GM21825 (cell line): ENCODE results near the gene ABCA10.
"Not testable (repeated sequence)": the region's sequence is repeated elsewhere in the genome, so short reads cannot be mapped to it uniquely, and the experiment has no call there.

Source experiments
- ATAC-seq: cut with Tn5 transposase; IDR thresholded peaks from one replicate; pipeline ENCODE4 v1.9.1; 2021; ENCODE audit warnings: mild to moderate bottlenecking, moderate library complexity; ENCODE audit not compliant: unreplicated experiment

ABCA10 gene

DNA sequence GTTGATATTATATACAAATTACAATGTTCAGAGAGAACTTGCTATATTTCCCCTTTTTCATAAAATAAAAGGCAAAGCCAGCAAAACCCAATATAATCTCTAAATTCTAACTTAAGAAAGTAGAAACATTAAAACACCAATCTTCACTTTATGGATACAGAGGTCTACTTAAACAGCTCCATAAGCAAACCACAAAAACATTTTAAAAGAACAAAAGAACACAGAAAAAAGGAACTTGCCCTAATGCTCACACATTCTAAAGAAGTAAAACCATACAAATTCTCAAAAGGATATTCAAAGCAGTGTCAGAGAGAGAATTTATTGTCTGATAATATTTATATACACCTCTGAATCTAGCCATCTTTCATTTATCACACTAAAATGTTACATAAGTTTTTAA, 606 bp downstream of the ABCA10 start:
- no peak for ATAC-seq

DNA sequence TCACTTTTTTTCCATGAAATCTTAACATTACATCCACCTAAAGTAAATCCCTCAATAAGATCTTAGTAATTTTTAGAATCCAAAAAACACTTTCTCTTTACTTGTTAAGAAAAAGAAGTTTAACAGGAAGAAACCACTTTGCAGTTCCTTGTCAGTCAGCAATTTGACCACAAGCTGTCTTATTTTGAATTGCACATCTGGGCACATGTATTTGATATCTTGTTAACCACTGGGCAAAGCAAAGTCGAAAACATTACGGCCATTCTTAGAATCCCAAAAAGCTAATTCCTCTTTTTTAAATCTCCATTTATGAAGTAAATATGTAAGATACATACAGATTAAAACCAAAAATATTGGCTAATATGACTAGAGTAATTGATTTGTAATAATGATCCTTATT, 1.1 kb downstream of the ABCA10 start:
- ATAC-seq = no peak

DNA sequence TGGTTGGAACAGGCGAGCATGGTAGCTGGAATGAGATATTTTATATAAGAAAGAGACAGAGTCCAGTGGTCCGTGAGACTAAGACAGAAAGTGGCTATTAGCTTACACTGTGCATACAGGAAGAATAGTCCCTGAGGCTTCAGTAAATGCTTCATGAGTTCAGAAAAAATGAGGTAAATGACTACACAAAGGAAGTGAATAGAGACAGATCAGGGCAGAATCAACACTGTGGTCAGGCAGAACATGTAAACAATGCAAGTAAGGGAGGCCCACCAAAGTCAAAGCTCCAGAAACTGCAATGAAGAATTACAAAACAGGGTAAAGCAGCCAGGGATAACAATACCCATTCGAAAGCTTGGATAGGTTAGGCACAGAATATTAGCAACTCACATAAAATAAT, 4.8 kb downstream of the ABCA10 start:
- ATAC-seq = peak; percentile 87

DNA sequence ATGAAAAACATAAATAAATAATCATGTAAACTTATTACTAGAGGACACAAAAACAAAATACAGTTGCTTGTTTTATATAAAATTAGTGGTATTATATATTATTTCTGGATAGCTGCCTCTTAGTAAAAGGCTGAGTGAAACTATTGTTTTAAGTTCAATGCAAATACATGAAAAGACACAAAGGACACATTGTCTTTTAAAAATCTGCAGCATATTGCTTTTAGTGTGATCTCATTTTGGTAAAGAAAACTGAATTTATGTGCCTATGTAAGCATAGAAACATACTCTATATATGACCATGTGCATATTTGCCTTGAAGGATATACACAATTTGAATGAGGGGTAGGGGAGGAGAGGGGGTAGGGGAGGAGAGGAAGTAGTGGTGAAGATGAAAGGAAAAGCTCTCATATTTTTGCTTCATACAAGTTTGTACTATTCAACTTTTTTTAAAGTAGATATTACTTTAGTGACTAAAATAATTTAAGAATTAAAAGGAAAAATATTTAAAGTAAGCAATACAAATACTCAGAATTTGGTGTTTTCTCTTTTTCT, 5.8 kb downstream of the ABCA10 start:
- no peak for ATAC-seq

DNA sequence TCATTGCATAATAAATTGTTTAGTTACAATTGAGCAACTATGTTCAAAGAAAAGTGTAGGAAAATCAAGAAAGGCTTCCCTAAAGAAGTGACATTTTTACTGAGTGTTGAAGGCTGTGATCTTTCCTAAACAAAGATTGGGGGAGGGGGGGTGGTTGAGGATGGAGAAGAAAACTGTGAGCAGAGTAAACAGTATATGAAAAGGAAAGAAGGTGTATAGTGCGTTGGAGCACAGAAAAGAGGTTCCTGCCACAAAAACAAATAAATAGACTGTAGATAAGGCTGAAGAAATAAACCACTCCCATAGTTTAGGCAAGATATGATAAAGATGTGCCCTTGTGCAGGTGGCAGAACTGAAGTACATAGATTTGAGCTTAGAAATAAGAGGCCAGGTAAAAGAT, 8.5 kb downstream of the ABCA10 start:
- no peak for ATAC-seq

DNA sequence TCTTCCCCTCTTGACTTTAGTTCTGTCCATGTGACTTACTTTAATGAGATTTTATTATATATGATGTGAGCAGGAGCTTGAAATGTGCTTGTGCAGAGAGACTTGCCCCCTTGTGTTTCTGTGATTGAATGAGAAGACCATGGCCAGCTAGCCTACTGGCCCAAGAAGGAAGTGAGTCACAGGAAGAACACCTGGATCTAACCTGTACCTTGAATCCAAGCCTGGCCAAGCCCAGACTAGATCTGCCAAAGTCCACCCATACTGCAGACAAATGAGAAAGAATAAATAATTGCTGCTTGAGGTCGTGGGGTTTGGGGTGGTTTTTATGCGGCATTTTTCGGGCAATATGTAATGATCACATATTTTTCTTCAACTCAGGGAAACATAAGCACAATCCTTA, 9.6 kb downstream of the ABCA10 start:
- no peak for ATAC-seq

DNA sequence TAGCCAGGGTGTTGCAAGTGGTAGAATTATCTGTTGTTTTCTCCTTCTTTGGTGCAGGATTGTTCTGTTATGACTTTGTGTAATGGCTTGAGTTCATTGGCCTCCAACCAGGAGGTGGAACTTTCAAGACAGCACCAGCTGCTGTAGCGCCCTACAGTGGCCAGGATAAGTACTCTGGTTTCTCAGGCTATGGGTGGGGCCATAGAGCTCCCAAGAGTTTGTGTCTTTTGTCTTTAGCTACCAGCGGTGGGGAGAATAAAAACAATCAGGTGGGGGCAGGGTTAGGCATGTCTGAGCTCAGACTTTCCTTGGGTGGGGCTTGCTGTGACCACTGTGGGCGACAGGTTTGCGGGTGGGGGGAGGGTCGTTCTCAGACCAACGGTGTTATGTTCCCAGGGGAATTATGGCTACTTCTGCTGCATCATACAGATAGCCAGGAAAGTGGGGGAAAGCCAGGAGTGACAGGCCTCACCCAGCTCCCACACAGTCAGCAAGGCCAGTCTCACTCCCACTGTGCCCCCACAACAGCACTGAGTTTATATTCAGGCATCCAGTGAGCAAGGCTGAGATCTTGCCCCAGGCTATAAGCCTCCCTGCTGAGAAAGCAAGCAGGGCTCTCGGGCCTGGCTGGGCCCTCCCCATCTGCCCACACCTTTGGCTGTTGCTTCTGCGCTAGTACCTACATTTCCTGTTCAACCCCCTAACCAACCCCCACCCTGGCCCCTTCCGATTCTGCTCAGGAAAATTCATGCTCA, 15.4 kb downstream of the ABCA10 start:
- no peak for ATAC-seq

DNA sequence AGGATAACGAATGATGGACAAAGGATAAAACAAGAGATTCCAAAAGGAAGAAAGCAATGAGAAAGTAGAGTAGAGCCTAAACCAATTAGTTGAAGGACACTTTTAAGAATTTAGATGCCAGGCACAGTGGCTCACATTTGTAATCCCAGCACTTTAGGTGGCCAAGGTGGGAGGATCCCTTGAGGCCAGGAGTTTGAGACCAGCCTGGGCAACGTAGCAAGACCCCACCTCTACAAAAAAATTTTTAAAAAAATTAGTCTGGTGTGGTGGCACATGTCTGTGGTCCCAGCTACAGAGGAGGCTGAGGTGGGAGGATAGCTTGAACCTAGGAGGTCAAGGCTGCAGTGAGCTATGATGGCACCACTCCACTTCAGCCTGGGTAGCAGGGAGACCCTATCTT, 20.0 kb downstream of the ABCA10 start:
- no peak for ATAC-seq

DNA sequence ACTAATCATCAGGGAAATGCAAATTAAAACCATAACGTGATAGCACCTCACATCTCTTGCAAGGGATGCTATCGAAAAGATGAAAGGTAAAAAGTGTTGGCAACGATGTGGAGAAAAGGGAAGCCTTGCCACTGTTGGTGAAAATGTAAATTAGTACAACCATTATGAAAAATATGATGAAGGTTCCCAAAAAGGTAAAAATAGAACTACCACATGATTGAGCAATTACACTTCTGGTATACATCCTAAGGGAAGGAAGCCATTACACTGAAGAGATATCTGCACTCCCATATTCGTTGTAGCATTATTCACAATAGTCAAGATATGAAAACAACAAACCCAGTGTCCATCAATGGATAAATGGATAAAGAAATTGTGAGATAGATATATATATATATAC, 21.5 kb downstream of the ABCA10 start:
- ATAC-seq = no peak

DNA sequence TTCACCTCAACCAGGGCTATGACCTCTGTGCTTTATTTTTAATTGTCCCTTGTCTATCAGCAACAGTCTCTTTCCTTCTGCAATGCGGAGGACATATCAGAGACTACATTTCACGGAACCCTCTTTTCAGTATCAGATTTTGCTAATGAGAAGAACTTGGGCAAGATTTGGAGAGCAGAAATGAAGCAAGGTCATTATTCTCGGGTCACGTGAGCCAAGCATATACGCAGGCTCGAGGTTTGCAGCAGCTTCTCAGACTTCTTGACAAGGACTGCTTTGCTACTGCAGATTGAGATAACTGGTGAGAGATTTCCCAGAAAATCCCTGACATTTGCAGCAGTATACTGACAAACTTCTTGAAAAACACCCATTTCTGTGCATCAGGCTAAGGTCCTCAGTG, 30.4 kb downstream of the ABCA10 start:
- no peak for ATAC-seq

DNA sequence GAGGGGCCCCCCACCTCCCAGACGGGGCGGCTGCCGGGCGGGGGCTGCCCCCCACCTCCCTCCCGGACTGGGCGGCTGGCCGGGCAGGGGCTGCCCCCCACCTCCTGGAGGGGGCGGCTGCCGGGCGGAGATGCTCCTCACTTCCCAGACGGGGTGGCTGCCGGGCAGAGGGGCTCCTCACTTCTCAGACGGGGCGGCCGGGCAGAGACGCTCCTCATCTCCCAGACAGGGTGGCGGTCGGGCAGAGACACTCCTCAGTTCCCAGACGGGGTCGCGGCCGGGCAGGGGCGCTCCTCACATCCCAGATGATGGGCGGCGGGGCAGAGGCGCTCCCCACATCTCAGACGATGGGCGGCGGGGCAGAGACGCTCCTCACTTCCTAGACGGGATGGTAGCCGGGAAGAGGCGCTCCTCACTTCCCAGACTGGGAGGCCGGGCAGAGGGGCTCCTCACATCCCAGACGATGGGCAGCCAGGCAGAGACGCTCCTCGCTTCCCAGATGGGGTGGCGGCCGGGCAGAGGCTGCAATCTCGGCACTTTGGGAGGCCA, 32.4 kb downstream of the ABCA10 start:
- not testable (repeated sequence) for ATAC-seq

DNA sequence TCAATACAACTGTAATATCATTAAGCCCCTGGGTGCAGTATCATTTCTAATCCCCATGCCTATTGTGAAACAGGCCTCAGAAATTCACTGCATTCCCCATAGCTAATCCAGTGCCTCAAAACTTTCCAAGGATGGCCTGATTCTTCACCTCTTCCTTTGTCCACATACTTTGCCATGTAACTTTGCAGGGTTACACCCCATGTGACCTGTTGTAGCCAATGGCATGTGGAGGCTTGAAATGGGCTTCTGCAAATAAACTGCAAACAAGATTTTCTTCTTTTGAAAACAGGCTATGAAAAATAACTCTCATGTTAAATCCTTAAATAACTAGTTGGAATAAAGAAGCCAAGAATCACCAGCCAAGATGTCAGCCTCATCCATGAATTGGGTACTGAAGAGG, 35.9 kb downstream of the ABCA10 start:
- no peak for ATAC-seq

DNA sequence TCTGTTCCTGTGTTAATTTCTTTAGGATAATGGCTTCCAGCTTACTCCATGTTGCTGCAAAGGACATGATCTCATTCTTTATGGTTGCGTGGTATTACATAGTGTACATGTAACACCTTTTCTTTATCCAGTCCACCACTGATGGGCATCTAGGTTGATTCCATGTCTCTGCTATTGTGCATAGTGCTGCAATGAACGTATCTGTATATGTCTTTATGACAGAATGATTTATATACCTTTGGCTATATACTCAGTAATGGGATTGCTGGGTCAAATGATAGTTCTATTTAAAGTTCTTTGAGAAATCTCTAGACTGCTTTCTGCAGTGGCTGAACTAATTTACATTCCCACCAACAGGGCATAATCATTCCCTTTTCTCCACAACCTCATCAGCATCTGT, 39.8 kb downstream of the ABCA10 start:
- ATAC-seq = no peak

DNA sequence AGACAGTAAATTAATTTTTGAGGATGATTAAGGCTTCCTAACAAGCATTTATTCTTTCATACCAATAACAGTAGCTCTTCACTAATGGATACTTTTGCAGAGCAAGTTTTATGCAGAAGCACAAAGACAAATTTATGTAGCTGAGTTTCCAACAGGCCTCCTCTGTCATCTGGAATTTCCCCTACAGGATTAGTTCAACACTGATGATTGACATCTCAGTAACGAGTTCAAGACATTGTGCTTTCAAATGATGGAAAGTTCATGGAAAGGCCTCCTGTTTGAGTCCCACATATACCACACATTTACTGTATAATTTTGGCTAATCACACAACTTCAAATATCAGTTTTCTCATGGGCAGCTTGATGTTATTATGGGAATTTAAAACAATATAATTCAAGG, 40.6 kb downstream of the ABCA10 start:
- no peak for ATAC-seq

DNA sequence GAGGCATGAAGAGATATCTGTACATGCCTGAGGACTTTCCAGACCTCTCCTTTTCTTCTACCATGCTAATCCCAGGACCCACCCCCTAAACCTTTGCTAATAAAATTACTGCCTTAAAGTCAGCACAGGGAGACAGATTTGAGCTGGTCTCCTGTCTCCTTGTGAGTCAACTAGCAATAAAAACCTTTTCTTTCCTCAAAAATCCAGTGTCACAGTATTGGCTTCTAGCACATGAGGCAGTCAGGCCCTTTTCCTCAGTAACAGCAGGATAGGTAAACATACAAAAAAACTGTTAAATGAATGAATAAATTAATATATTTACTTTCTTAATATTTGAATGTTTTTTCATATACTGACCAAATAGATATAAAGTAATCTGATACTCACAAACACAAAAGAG, 41.3 kb downstream of the ABCA10 start:
- ATAC-seq = no peak

DNA sequence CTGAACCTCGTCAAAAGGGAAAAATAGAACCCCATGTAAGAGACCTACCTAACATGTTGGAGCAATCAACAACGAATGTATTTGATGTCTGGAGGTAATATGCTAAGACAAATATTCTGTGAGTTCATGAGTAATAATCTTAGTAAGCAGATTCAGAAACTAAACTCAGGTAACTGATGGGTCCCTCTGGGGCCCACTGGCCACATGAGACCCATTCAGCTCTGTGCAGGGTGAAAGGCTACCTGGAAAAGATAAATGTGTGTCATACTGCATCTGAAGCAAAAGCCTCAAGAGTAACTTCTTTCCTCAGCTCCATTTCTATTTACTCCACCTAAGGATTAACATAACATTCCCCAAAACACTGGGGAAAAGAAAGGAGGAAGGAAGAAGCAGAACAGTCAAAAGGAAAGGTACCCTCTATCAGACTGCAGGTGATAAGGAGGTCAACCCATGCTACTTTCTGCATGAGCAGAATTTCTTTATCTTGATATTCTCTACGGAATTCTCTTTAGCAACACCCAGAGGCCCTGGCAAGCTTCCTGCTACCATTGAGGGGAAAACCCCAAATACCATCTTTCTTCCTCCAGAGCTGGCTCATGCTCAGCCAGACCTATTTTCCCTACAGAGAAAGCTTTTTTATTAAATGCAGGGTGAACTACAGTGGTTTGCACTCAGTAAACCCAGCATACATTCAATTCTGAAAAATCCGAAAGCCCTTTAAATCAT, 49.2 kb downstream of the ABCA10 start:
- no peak for ATAC-seq

DNA sequence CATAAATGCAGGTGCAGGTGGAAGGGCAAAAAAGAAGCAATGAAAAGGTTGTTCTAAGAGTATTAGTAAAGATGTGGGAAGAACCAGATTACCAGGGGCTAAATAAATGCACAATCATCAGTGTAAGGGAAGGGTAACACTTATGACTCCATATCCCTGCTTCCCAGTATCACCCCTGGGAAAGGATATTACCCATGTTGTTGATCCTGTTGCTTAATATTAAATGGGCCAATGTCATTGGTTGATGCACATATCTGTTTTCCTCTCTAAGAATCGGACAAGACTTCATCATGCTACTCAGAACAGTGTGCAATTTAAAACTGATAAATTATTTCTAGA, 52.2 kb downstream of the ABCA10 start:
- ATAC-seq = no peak

DNA sequence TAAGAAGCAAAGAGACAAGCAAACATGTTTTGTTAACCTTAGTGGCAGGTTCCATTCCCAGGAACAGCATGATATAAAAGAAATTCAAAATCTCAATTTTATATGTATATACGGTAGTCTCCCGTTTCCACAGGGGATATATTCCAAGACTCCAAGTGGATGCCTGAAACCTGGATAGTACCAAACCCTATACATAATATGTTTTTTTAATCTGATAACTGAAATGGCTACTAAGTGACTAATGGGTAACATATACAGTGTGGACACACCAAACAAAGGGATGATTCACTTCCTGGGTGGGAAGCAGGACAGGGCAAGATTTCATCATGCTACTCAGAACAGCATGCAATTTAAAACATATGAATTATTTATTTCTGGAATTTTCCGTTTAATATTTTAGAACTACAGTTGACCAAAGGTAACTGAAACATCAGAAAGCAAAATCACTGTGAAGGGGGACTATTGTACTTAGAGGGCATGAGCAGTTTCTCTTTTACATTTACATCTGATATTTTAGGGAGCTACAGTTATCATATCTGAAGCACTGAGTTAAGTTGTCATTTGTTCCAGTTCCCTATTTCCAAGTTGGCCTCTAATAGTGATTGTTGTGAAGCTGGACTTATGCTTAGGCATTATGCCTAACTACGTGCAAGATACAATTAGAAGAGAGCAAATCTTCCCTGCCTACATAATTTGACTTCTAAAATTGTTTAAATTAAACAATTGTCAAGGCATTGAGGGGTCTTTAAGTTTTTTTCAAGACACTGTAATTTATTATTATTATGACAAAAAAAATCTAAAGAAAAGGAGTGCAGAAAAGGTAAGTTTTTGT, 52.8 kb downstream of the ABCA10 start:
- no peak for ATAC-seq

DNA sequence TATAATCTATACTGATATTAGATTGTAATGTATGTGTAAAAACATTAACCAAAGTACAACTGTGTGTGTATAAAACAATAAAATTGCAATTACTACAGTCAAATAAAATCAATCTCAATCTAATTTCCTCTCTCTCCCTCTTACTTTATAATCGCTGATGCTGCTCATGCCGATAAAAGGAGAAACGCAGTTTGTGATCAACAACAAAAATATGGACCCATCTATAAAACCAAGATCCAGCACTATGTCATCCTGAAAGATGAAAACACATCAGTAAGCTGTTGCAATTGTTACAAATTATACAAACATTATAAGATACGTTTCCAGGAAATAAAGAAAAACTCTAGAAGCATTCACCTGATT, 53.4 kb downstream of the ABCA10 start:
- ATAC-seq = no peak

DNA sequence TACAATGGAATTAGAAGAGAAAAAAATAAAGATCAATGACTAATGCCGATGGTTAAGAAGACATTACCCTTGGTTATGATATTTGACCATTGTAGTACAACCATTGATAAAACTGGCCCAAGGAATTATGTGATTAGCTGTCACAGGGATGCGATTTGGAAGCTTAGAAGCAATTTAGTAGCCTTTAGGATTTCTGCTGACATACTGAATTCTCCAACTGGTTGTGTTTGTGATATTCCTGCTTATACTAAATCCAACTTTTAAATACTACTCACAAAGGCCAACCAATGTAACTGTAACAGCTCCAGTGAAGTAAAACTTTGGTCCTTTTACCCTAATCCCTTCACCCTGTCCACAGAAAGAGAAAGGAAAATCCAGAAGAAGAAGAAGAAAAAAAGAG, 55.5 kb downstream of the ABCA10 start:
- ATAC-seq = no peak

DNA sequence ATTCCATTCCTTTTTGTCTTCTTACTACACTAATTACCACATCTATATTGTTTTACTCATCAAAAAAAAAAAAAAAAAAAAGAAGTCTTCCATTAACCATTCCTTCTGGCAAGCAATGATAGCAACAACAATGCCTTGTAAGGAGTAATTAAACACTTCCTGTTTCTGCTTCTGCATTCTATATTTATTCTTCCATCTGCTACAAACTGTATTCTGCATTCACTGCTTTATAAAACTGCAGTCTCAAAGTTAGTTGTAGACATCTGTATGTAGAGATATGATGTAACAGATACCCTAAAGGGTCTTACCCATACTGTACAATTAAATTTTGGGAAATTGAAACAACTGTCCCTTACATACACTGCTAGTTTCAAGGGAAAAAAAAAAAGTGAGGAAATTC, 58.2 kb downstream of the ABCA10 start:
- ATAC-seq = no peak
